Measurements from ENCODE around the gene ERAS. TPM values are rescaled to one million over a fixed set of nuclear protein-coding genes. Genes with fewer than 3 reads are reported as not detected.

ERAS gene, protein sequence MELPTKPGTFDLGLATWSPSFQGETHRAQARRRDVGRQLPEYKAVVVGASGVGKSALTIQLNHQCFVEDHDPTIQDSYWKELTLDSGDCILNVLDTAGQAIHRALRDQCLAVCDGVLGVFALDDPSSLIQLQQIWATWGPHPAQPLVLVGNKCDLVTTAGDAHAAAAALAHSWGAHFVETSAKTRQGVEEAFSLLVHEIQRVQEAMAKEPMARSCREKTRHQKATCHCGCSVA
- total RNA-seq: not detected in 2 replicates

DNA sequence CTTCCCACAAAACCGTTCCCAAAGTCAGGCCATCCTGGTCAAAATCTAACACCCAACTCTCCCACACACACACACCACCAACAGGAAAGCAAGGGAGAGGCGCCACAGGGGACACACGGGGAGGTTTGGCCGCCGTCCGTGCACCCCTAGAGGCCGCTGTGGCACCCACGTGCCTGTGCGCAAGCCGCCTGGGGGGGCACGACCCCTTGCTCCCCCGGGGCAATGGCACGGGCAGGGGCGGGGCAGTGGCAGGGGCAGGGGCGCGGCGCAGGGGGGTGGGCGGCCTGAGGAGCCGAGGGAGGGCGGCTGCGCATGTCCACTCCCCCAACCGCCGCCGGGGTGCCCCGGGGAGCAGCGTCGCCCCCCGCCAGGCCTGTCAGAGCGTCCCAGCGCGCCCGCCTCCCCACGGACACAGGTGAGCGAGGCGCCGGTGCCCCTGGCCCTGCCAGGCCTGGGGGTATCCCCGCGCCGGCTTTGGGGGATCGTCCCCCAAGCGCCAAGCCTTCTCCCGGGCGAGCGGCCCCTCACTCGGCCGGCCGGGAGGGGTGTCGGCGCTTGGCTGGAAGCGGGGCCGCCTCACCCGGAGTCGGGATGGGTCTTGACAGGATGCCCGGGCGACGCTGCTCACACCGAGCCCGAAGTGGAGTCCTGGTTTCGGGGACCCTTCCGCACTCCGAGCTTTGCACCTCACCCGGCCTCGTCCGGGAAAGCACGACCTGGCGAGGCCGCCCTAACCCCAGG, at the start of gene ERAS:
Gene ERAS (plus strand): TSS at position 379 of the 741 bp plus-strand sequence. CDS start 2,611 bp downstream, outside the sequence.

DNA sequence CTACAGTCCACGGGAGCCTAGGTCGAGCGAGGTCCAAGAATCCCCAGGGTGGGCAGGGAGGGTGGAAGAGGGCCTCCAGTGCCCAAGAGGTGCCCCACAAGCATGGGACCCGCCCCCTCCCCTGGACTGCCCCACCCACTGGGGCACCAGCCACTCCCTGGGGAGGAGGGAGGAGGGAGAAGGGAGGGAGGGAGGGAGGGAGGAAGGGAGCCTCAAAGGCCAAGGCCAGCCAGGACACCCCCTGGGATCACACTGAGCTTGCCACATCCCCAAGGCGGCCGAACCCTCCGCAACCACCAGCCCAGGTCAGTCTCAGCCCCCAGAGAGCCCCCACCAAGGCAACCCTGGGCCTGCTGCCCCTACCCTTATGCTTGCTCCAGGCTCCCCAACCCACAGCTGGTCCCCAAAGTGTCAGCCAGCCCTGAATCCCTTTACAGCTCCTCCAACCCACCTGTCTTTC, 39.9 kb upstream of the ERAS start, which contains the start of gene GATA1:
Gene GATA1 (plus strand): TSS at position 250 of the 460 bp plus-strand sequence. CDS start 4,520 bp downstream, outside the sequence.

DNA sequence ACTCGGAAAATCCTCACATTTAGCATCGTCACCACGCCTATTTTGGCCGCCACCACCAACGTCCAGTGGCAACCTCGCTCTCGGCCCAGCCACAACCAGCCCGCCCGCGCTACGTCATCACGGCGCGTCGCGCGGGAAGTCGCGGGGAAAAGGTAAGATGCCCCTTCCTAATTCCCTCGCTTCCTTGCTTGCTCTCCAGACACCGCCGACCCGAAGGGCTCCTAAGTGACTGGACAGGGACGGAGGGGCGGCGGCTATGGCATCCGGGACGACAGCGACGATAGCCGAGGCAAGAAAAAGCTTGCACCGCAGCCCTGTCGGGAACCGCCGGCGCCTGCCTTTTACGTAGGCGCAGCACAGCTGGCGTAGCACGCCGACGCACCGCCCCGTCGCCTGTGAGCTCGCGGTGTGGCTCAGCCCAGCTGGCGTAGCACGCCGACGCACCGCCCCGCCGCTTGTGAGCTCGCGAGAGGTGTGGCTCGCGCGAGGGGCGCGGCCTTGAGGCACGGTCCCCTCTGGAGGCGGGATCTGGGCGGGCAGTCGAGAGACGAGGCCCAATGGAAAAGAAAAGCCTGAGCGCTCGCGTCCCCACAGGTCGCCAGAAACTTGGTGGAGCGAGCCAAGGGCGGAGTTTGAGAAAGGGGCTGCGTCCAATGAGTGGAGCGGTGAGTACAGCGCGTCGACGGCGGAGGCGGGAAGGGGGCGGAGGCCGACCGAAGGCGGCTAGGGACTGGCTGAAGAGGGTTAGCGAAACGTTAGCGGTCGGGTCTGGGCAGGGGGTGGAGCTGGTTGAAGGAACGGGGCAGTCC, 24.8 kb upstream of the ERAS start, which contains the start of gene HDAC6:
Gene HDAC6 (plus strand): TSS at position 788 of the 809 bp plus-strand sequence. CDS start 626 bp downstream, outside the sequence.

DNA sequence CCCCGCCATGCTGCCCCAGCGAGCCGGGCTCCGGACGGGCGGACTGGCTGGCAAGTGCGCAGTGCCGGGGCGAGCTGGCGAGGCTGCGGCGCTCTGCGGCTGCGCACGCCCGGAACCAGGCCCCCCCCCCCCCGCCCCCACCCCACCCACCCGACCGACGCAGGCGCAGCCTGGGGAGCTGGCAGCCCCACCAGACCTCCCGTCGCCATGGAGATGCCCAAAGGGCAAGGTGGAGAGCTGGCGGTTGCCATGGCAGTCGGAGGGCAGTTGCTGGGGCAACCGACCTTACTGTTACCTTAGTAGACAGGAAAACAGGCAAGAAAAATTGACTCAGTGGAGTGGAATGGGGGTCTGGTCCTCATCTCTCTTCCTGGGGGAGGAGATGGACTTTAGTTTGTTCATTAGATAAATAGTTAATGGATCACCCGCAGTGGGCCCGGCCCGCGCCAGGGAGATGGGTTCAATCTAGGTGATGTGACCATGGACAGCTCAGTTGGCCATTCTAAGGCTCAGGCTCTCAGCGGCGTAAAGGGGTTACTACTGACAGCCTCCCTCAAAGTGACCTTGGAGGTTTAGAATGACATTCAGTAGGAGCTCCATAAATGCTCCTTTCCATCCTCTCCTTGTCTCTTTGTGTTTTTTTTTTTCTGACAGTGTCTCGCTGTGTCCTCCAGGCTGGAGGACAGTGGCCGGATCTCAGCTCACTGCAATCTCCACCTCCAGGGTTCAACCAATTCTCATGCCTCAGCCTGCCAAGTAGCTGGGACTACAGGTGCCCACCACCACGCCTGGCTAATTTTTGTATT, 9.4 kb downstream of the ERAS start, which contains the start of gene PCSK1N:
Gene PCSK1N (minus strand): TSS at position 87 of the 806 bp plus-strand sequence. CDS start 78 bp downstream, at position 9.

Other genes with a start within 250 kb of the ERAS start
- gene WDR13, start 229.0 kb upstream of the ERAS start, total RNA-seq: 139 and 289 TPM in 2 replicates
- 0.26 and 0.32 TPM in 2 replicates for gene WAS, start 142.7 kb upstream of the ERAS start, total RNA-seq
- 0.86 and 1.7 TPM in 2 replicates for gene SUV39H1, start 129.8 kb upstream of the ERAS start, total RNA-seq
- not detected in 2 replicates for gene GLOD5, start 64.8 kb upstream of the ERAS start, total RNA-seq
- gene GATA1, start 39.9 kb upstream of the ERAS start, total RNA-seq: not detected in 2 replicates
- gene HDAC6, start 24.4 kb upstream of the ERAS start, total RNA-seq: 17.7 and 26.3 TPM in 2 replicates
- gene PCSK1N, start 9.1 kb downstream of the ERAS start, total RNA-seq: 0.09 and 0.16 TPM in 2 replicates
- 14.4 and 17.3 TPM in 2 replicates for gene TIMM17B, start 71.3 kb downstream of the ERAS start, total RNA-seq
- 94.7 and 116 TPM in 2 replicates for gene PQBP1, start 71.4 kb downstream of the ERAS start, total RNA-seq
- 5.5 and 7.4 TPM in 2 replicates for gene SLC35A2, start 85.1 kb downstream of the ERAS start, total RNA-seq
- gene PIM2, start 92.5 kb downstream of the ERAS start, total RNA-seq: 0.77 and 1.9 TPM in 2 replicates
- gene OTUD5, start 131.1 kb downstream of the ERAS start, total RNA-seq: 34.4 and 38.6 TPM in 2 replicates
- gene KCND1, start 145.3 kb downstream of the ERAS start, total RNA-seq: 1.6 and 4.3 TPM in 2 replicates
- 24.9 and 26.0 TPM in 2 replicates for gene GRIPAP1, start 175.8 kb downstream of the ERAS start, total RNA-seq
- 26.0 and 37.2 TPM in 2 replicates for gene TFE3, start 216.8 kb downstream of the ERAS start, total RNA-seq
- gene CCDC120, start 232.5 kb downstream of the ERAS start, total RNA-seq: 0.26 and 0.63 TPM in 2 replicates
- gene PRAF2, start 247.5 kb downstream of the ERAS start, total RNA-seq: 8.2 and 9.2 TPM in 2 replicates

Measured in bronchial smooth muscle cell (primary cell).